Right lobe of liver (tissue), 6 donors: ENCODE results near the gene ADCYAP1. TPM values are rescaled to one million over a fixed set of nuclear protein-coding genes. Genes with fewer than 3 reads are reported as not detected.

ENCODE experiments used
- ATAC-seq, 4 donors: fragments of 200-7000 bp; cut with Tn5 transposase; one replicate each; pipeline ENCODE4 v1.9.1; 2020; ENCODE audit warnings: mild to moderate bottlenecking in 4 of 4, moderate library complexity in 4 of 4
- DNase-seq, 3 donors: peaks; one replicate each; pipeline ENCODE4 v3.0.0-alpha.2; 2020
- H3K27ac ChIP-seq, 3 donors: fragments of 200-600 bp; one replicate each; pipeline ENCODE4 v1.8.0; 2022
- H3K27me3 ChIP-seq, 2 donors: fragments of 200-600 bp; one replicate each; pipeline ENCODE4 v1.8.0; 2022
- H3K36me3 ChIP-seq, 4 donors: fragments of 200-600 bp; sonication (generic) in 1 of 4; one replicate each; pipeline versions ENCODE4 v1.5.1 to v1.8.0; 2017 to 2022; ENCODE audit warnings: control low read depth in 1 of 4
- H3K4me1 ChIP-seq, 4 donors: fragments of 200-600 bp; sonication (generic) in 1 of 4; one replicate each; pipeline versions ENCODE4 v1.5.1 to v1.8.0; 2017 to 2022; ENCODE audit warnings: control low read depth in 1 of 4
- H3K4me3 ChIP-seq, 3 donors: fragments of 200-600 bp; one replicate each; pipeline ENCODE4 v1.8.0; 2022
- H3K9me3 ChIP-seq, 4 donors: fragments of 200-600 bp; sonication (generic) in 1 of 4; one replicate each; pipeline versions ENCODE4 v1.5.1 to v1.8.0; 2017 to 2022; ENCODE audit warnings: control low read depth in 1 of 4
- POLR2A ChIP-seq: fragments of 450-650 bp; IDR thresholded peaks from one replicate; pipeline ENCODE4 v1.6.1; 2017; ENCODE audit warnings: antibody characterized with exemption, mild to moderate bottlenecking
- WGBS: methylation state at CpG from one replicate; pipeline ENCODE4 v1.1.6; 2018; ENCODE audit warnings: low coverage, low lambda C conversion rate; ENCODE audit not compliant: insufficient coverage; ENCODE audit errors: missing lambda C conversion rate; 5-methylcytosine and 5-hydroxymethylcytosine counted together
- intact Hi-C, 2 donors: fragments of 100-400 bp; cut with DNase I; formaldehyde crosslinking; loops; one replicate each; pipeline versions ENCODE4 v1.11.2 to v1.14.1; 2022
- total RNA-seq, 6 experiments: library from RNA; depleted of rRNA in 2 of 6; stranded (reverse); fragments of >200 nt in 2 of 6; fragmentation: NEBNext Ultra II Directional in 3 of 6; extraction: Animal tissue kit (Norgen Biotek cat#: 25700) in 3 of 6; gene quantifications; one replicate each; pipeline versions ENCODE4 v1.1.0 to v1.2.4, GENCODE V29; 2016 to 2023
- TF ChIP-seq, protein P1 (sequence below), 4 donors: fragments of 200-600 bp in 3 of 4; fragments of 450-650 bp in 1 of 4; IDR thresholded peaks; one replicate each; pipeline versions ENCODE4 v1.5.1 to v1.8.0; 2016 to 2022; ENCODE audit warnings: antibody characterized with exemption in 4 of 4, mild to moderate bottlenecking in 2 of 4
- donor health status: DM: no; HTN: yes; CAD: no.
- donor health status: DM: no; HTN: no; CAD: no.
- donor health status: DM: no; HTN: no; CAD: no.
- donor health status: DM: no; HTN: yes; CAD: no.
- donor health status: DM: no; HTN: yes; CAD: no.

The ADCYAP1 gene
- total RNA-seq, 6 experiments from 2014 or later, result 0.12 TPM; not detected in 5

- Histone ChIP-seq H3K9me3 (no peaks in the 10 kb centered on the region), H3K36me3 (no peaks in the 10 kb centered on the region), H3K4me1 (peaks cover 0 to 27% (median 7%) of the 10 kb centered on the region in 4 donors), H3K27ac (no peak overlapping the region), H3K4me3 (peak overlapping the region; percentile 8 to 44 (median 41)), H3K27me3 (peaks cover 10 to 66% of the 10 kb centered on the region in 2 donors)
- intact Hi-C loops, result no loop called here
- TF ChIP-seq, protein P1, sequence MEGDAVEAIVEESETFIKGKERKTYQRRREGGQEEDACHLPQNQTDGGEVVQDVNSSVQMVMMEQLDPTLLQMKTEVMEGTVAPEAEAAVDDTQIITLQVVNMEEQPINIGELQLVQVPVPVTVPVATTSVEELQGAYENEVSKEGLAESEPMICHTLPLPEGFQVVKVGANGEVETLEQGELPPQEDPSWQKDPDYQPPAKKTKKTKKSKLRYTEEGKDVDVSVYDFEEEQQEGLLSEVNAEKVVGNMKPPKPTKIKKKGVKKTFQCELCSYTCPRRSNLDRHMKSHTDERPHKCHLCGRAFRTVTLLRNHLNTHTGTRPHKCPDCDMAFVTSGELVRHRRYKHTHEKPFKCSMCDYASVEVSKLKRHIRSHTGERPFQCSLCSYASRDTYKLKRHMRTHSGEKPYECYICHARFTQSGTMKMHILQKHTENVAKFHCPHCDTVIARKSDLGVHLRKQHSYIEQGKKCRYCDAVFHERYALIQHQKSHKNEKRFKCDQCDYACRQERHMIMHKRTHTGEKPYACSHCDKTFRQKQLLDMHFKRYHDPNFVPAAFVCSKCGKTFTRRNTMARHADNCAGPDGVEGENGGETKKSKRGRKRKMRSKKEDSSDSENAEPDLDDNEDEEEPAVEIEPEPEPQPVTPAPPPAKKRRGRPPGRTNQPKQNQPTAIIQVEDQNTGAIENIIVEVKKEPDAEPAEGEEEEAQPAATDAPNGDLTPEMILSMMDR (IDR thresholded peaks at IDR 0.05), result no peak
- no peak for TF ChIP-seq POLR2A
- ATAC-seq (peak; percentile 6 to 41 (median 36)), DNase-seq (no peak)
- 2% methylated on average over 18 of the region's 55 CpGs for WGBS
Measured at GRCh38 chr18:907885-908757, 3.5 kb downstream of the ADCYAP1 start.

DNA sequence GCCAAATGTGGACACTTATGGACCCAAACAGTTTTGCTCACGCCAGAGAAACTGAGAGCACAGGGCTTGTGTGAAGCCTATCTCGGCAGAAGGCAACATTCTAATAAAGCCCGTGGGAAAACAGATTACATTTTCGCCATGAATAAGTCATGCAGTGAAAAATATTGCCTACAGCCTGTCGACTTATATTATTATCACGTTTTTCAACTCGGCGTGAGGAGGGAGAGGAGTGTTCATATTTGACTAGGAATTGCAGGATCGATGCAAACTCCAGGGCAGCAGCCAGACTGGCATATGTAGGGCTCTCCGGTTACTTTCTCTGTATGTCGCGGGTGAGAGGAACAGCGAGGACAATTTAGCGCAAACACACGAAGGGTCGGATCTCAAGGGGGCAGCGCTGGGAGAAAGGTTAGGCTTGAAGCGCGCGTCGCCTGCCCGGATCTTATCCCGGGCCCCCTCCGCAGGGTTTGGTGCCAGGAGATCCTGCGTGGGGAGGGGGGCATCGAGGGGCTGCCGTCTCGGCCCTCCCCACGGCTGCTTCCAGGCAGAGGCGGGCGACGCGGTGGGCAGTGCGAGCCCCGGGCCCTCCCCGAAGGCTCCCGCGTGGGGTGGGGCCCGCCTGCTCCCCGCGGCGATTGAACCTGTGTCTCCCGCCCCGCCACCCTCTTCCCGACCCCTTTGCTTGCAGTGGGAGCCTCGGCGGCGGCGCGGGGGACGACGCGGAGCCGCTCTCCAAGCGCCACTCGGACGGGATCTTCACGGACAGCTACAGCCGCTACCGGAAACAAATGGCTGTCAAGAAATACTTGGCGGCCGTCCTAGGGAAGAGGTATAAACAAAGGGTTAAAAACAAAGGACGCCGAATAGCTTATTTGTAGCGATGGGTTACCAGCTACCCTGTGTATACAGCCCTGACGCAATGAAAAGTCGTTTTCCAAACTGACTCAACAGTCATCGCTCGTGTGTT, 4.4 kb downstream of the ADCYAP1 start:
- intact Hi-C loops, result no loop called here
- Histone ChIP-seq H3K4me1 (peaks cover 0 to 27% (median 7%) of the 10 kb centered on the region in 4 donors), H3K27ac (no peak overlapping the region), H3K36me3 (no peaks in the 10 kb centered on the region), H3K9me3 (no peaks in the 10 kb centered on the region), H3K27me3 (peaks cover 10 to 60% of the 10 kb centered on the region in 2 donors), H3K4me3 (peak overlapping the region; percentile 8 to 44 (median 41))
- DNase-seq (no peak), ATAC-seq (peak in 2 of 4 donors; percentile 10 to 21)
- no peak for TF ChIP-seq POLR2A
- 8% methylated on average over 22 of the region's 69 CpGs for WGBS

GRCh38 chr18:910247-910646, 5.6 kb downstream of the ADCYAP1 start:
- no peaks in the 10 kb centered on the region for H3K9me3 ChIP-seq
- DNase-seq (no peak), ATAC-seq (no peak)
- no peak overlapping the region for H3K4me3 ChIP-seq
- no peaks in the 10 kb centered on the region for H3K36me3 ChIP-seq
- H3K27ac ChIP-seq, result no peak overlapping the region
- intact Hi-C loops, result no loop called here
- peaks cover 0 to 27% (median 7%) of the 10 kb centered on the region in 4 donors for H3K4me1 ChIP-seq
- peaks cover 9 to 47% of the 10 kb centered on the region in 2 donors for H3K27me3 ChIP-seq
- WGBS, result 45% methylated on average over 5 of the region's 5 CpGs
- TF ChIP-seq, protein P1 (IDR thresholded peaks at IDR 0.05), result no peak
- no peak for TF ChIP-seq POLR2A

- ATAC-seq (no peak), DNase-seq (no peak)
- WGBS, result 17% methylated on average over 2 of the region's 2 CpGs
- Histone ChIP-seq H3K36me3 (no peaks in the 10 kb centered on the region), H3K9me3 (no peaks in the 10 kb centered on the region), H3K4me1 (peaks cover 0 to 27% (median 7%) of the 10 kb centered on the region in 4 donors), H3K4me3 (no peak overlapping the region), H3K27me3 (peaks cover 6 to 40% of the 10 kb centered on the region in 2 donors), H3K27ac (no peak overlapping the region)
- intact Hi-C loops, result no loop called here
- no peak for TF ChIP-seq POLR2A
Measured at GRCh38 chr18:911025-911424, 6.4 kb downstream of the ADCYAP1 start.

- Histone ChIP-seq H3K27me3 (peaks cover 6 to 37% of the 10 kb centered on the region in 2 donors), H3K4me1 (peaks cover 0 to 27% (median 7%) of the 10 kb centered on the region in 4 donors), H3K27ac (no peak overlapping the region), H3K9me3 (no peaks in the 10 kb centered on the region), H3K4me3 (no peak overlapping the region), H3K36me3 (no peaks in the 10 kb centered on the region)
- intact Hi-C loops, result no loop called here
- DNase-seq, result no peak
- WGBS, result 34% methylated on average over 7 of the region's 7 CpGs
- no peak for TF ChIP-seq POLR2A
- no peak for ATAC-seq
Measured at GRCh38 chr18:911486-911885, 6.8 kb downstream of the ADCYAP1 start.
